Transverse colon (tissue), 3 donors: ENCODE data around the gene PADI2.

Experiments used
- CTCF ChIP-seq, 5 experiments: fragments of 200-600 bp in 3 of 5; fragments of 450-650 bp in 2 of 5; sonication (generic) in 3 of 5; IDR thresholded peaks; 1 replicate in 2 of 5; 2 replicates in 3 of 5; pipeline ENCODE4 v1.5.1; 2016 to 2017; ENCODE audit warnings: antibody characterized with exemption in 5 of 5, inconsistent platforms in 3 of 5, mild to moderate bottlenecking in 2 of 5, moderate library complexity in 1 of 5
- EP300 ChIP-seq: sonication (generic); formaldehyde crosslinking; IDR thresholded peaks from one replicate; pipeline ENCODE4 v1.6.1; 2017; ENCODE audit warnings: antibody characterized with exemption, low read depth

DNA sequence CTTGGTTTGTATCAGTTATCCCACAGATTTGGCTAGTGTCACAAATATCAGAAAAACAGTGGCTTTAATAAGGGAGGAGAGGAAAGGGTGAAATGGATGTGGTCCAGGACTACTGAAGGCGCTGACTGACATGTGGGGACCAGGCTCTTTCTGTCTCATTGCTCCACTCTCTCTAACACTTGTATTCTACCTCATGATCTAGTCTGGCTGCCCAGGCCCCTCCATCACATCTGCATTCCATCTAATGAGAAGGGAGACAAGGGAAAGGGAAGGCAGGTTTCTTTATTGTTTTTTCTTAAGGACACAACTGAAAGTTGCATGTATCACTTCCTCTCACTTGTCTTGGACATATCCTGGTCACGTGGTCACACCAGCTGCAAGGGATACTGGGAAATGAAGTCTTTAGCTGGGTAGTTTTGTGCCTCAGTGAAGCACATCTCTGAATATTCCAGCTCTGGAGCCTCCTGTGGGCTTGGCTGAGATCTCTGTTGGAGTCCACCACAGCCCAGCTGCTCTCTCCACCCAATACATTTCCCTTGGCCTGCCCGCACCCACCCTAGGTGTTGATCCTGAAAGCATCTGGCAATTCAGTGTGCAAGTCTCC is 42.0 kb upstream of the PADI2 start:
- TF ChIP-seq CTCF (IDR thresholded peaks at IDR 0.05), result no peak
- no peak for TF ChIP-seq EP300
